ENCODE results near the gene TBX20.

- no peak for TF ChIP-seq POLR2A (IDR thresholded peaks at IDR 0.05)
- TF ChIP-seq CTCF (IDR thresholded peaks at IDR 0.05), result no peak
Measured at GRCh38 chr7:35254496-35255442, 869 bp upstream of the TBX20 start.
